ENCODE measurements around the gene FGD6.

DNA sequence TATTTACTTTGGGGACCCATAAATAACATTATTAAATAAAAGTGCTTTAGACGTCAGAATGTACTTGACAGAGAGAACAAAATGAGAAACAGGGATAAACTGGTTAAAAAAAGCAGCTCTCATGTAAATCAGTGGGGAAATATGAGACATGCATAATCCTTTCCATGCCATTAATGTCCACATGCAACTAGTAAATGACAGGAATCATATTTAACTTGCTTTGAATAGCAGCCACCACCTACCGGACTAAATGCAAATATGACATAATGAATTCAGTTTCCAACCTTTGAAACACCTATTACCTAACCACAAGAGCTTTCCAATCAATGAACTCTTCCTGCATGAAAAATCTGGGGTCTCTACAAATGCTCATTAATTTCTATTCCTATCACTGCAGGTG is 19.6 kb downstream of the FGD6 start:
- TF ChIP-seq EZH2 (IDR thresholded peaks at IDR 0.05; ENCODE audit: low read length, unreplicated experiment) (no peak), EZH2phosphoT487 (IDR thresholded peaks at IDR 0.05; ENCODE audit: borderline replicate concordance, low read length) (no peak)
- TF ChIP-seq, protein P1, sequence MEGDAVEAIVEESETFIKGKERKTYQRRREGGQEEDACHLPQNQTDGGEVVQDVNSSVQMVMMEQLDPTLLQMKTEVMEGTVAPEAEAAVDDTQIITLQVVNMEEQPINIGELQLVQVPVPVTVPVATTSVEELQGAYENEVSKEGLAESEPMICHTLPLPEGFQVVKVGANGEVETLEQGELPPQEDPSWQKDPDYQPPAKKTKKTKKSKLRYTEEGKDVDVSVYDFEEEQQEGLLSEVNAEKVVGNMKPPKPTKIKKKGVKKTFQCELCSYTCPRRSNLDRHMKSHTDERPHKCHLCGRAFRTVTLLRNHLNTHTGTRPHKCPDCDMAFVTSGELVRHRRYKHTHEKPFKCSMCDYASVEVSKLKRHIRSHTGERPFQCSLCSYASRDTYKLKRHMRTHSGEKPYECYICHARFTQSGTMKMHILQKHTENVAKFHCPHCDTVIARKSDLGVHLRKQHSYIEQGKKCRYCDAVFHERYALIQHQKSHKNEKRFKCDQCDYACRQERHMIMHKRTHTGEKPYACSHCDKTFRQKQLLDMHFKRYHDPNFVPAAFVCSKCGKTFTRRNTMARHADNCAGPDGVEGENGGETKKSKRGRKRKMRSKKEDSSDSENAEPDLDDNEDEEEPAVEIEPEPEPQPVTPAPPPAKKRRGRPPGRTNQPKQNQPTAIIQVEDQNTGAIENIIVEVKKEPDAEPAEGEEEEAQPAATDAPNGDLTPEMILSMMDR (conservative IDR thresholded peaks at IDR 0.05; ENCODE audit: low read depth, low read length) = no peak
